H1 (cell line): Measurements from ENCODE around the gene YWHAQ. TPM values are rescaled to one million over a fixed set of nuclear protein-coding genes. Genes with fewer than 3 reads are reported as not detected.
A peak's percentile ranks its signal among the peaks of the same experiment; 100 is the strongest.

ENCODE experiments used
- CTCF ChIA-PET: fragments of 300-600 bp; sonication (Branson Sonifier 250); formaldehyde crosslinking; loops from one replicate; lab custom pipeline; 2021; ENCODE audit not compliant: partially characterized antibody; lab: Charles Lee
- POLR2A ChIA-PET: fragments of 300-600 bp; sonication (Branson Sonifier 250); formaldehyde crosslinking; loops from one replicate; lab custom pipeline; 2021; ENCODE audit warnings: inconsistent platforms; ENCODE audit not compliant: partially characterized antibody; lab: Charles Lee
- DNase-seq, 2 experiments: peaks; one replicate each; pipeline versions ENCODE4 v3.0.0 to v3.0.0-alpha.2; 2010 to 2022; ENCODE audit warnings: low spot score in 2 of 2, low read depth in 1 of 2, mixed read lengths in 1 of 2
- FAIRE-seq: peaks from 2 replicates; lab custom pipeline; 2011; peaks lifted over from hg19 to GRCh38; lab: Jason Lieb, UNC
- H2AFZ ChIP-seq: 2 replicates; pipeline ENCODE4 v1.8.1; 2012; ENCODE audit warnings: low read length, inconsistent platforms
- H2AK5ac ChIP-seq: 2 replicates; pipeline ENCODE4 v1.6.1; 2013; ENCODE audit warnings: low read depth, low read length
- H2BK120ac ChIP-seq: replicated peaks from 2 replicates; pipeline ENCODE3; 2013; ENCODE audit warnings: low read depth, low read length, inconsistent platforms
- H2BK12ac ChIP-seq: 2 replicates; pipeline ENCODE4 v1.6.1; 2013; ENCODE audit warnings: low read depth, low read length
- H2BK15ac ChIP-seq: 2 replicates; pipeline ENCODE4 v1.6.1; 2013; ENCODE audit warnings: low read length
- H2BK20ac ChIP-seq: 2 replicates; pipeline ENCODE4 v1.6.1; 2013; ENCODE audit warnings: low read length
- H2BK5ac ChIP-seq: 2 replicates; pipeline ENCODE4 v1.6.1; 2013; ENCODE audit warnings: low read depth, low read length
- H3K14ac ChIP-seq: 2 replicates; pipeline ENCODE4 v1.6.1; 2013; ENCODE audit warnings: inconsistent platforms; ENCODE audit not compliant: insufficient read length
- H3K18ac ChIP-seq: 2 replicates; pipeline ENCODE4 v1.6.1; 2013; ENCODE audit warnings: low read length; ENCODE audit errors: extremely low read depth
- H3K23ac ChIP-seq: 2 replicates; pipeline ENCODE4 v1.6.1; 2013; ENCODE audit warnings: inconsistent platforms; ENCODE audit not compliant: insufficient read length
- H3K23me2 ChIP-seq: 2 replicates; pipeline ENCODE4 v1.6.1; 2013; ENCODE audit warnings: low read depth, low read length
- H3K27ac ChIP-seq: 2 replicates; pipeline ENCODE4 v1.6.1; 2011; ENCODE audit warnings: low read depth, low read length, inconsistent platforms
- H3K27me3 ChIP-seq, 4 experiments: replicated peaks in 1 of 4; 1 replicate in 1 of 4; 2 replicates in 3 of 4; pipeline versions ENCODE4 v1.6.1 to v1.8.1; 2011 to 2013; ENCODE audit warnings: low read length in 3 of 4, mild to moderate bottlenecking in 3 of 4, inconsistent platforms in 2 of 4, mixed read lengths in 2 of 4, moderate library complexity in 1 of 4; ENCODE audit not compliant: control insufficient read depth in 3 of 4, insufficient read depth in 3 of 4; ENCODE audit errors: extremely low read depth in 1 of 4
- H3K36me3 ChIP-seq, 4 experiments: 2 replicates each; pipeline versions ENCODE4 v1.6.1 to v1.8.1; 2011 to 2013; ENCODE audit warnings: mild to moderate bottlenecking in 4 of 4, low read length in 3 of 4, moderate library complexity in 2 of 4, control low read depth in 1 of 4, inconsistent platforms in 1 of 4; ENCODE audit not compliant: insufficient read depth in 4 of 4, control insufficient read depth in 2 of 4
- H3K4ac ChIP-seq: replicated peaks from 2 replicates; pipeline ENCODE3; 2013; ENCODE audit warnings: low read length, low read depth, mixed read lengths, inconsistent platforms; ENCODE audit not compliant: insufficient read length
- H3K4me1 ChIP-seq, 4 experiments: replicated peaks in 1 of 4; 1 replicate in 1 of 4; 2 replicates in 3 of 4; pipeline versions ENCODE4 v1.6.1 to v1.8.1; 2011 to 2013; ENCODE audit warnings: low read length in 3 of 4, inconsistent platforms in 2 of 4, mixed read lengths in 1 of 4; ENCODE audit not compliant: insufficient read depth in 4 of 4, control insufficient read depth in 3 of 4
- H3K4me2 ChIP-seq, 2 experiments: 2 replicates each; pipeline versions ENCODE4 v1.6.1 to v1.8.1; 2011 to 2013; ENCODE audit warnings: low read depth in 2 of 2, low read length in 2 of 2, control low read depth in 1 of 2, inconsistent platforms in 1 of 2, mild to moderate bottlenecking in 1 of 2; ENCODE audit not compliant: insufficient read depth in 1 of 2
- H3K4me3 ChIP-seq, 4 experiments: fragments of 200-600, 300-600 bp in 1 of 4; sonication (generic), shearing (Covaris generic), sonication (Bioruptor Twin) in 1 of 4; 2 replicates each; pipeline versions ENCODE4 v1.5.1 to v1.8.1; 2011 to 2016; ENCODE audit warnings: low read length in 4 of 4, low read depth in 3 of 4, control low read depth in 2 of 4, inconsistent platforms in 2 of 4, mild to moderate bottlenecking in 2 of 4, mixed read lengths in 1 of 4, moderate library complexity in 1 of 4; ENCODE audit not compliant: insufficient read depth in 2 of 4; ENCODE audit errors: extremely low read depth in 1 of 4
- H3K56ac ChIP-seq: replicated peaks from 2 replicates; pipeline ENCODE3; 2013; ENCODE audit warnings: low read depth, mild to moderate bottlenecking, mixed read lengths, low read length, inconsistent platforms; ENCODE audit not compliant: insufficient read length
- H3K79me1 ChIP-seq: 2 replicates; pipeline ENCODE4 v1.6.1; 2013; ENCODE audit warnings: low read depth, low read length, control low read depth
- H3K79me2 ChIP-seq, 2 experiments: 2 replicates each; pipeline versions ENCODE4 v1.6.1 to v1.8.1; 2012 to 2013; ENCODE audit warnings: low read length in 2 of 2, mild to moderate bottlenecking in 2 of 2, inconsistent platforms in 1 of 2; ENCODE audit not compliant: insufficient read depth in 2 of 2, control insufficient read depth in 1 of 2
- H3K9ac ChIP-seq, 4 experiments: replicated peaks in 1 of 4; 1 replicate in 1 of 4; 2 replicates in 3 of 4; pipeline versions ENCODE4 v1.6.1 to v1.8.1; 2011 to 2013; ENCODE audit warnings: low read depth in 3 of 4, low read length in 3 of 4, control low read depth in 2 of 4, mild to moderate bottlenecking in 2 of 4, moderate library complexity in 2 of 4, inconsistent platforms in 1 of 4; ENCODE audit errors: extremely low read depth in 1 of 4
- H3K9me3 ChIP-seq, 2 experiments: 2 replicates each; pipeline versions ENCODE4 v1.6.1 to v1.8.1; 2012 to 2013; ENCODE audit warnings: mild to moderate bottlenecking in 2 of 2, moderate library complexity in 2 of 2, control low read depth in 1 of 2, inconsistent platforms in 1 of 2, low read depth in 1 of 2, low read length in 1 of 2, mixed read lengths in 1 of 2; ENCODE audit not compliant: insufficient read depth in 2 of 2
- H4K20me1 ChIP-seq, 2 experiments: replicated peaks in 1 of 2; 2 replicates each; pipeline versions ENCODE3 to v1.8.1; 2011 to 2013; ENCODE audit warnings: inconsistent platforms in 2 of 2, low read length in 2 of 2, mild to moderate bottlenecking in 1 of 2; ENCODE audit not compliant: insufficient read depth in 2 of 2, control insufficient read depth in 1 of 2
- H4K5ac ChIP-seq: 2 replicates; pipeline ENCODE4 v1.6.1; 2013; ENCODE audit warnings: low read length, low read depth, mixed read lengths, inconsistent platforms; ENCODE audit not compliant: insufficient read length
- H4K8ac ChIP-seq: 2 replicates; pipeline ENCODE4 v1.8.0; 2013; ENCODE audit warnings: mild to moderate bottlenecking, moderate library complexity, low read length, inconsistent platforms; ENCODE audit not compliant: insufficient read depth; ENCODE audit errors: extremely low read depth
- H4K91ac ChIP-seq: replicated peaks from 2 replicates; pipeline ENCODE3; 2013; ENCODE audit warnings: low read length, mixed read lengths, inconsistent platforms; ENCODE audit not compliant: insufficient read length
- POLR2A ChIP-seq, 2 experiments: IDR thresholded peaks; 1 replicate in 1 of 2; 2 replicates in 1 of 2; pipeline ENCODE4 v1.6.1; 2011; ENCODE audit warnings: low read depth in 2 of 2, low read length in 2 of 2, mild to moderate bottlenecking in 2 of 2; ENCODE audit errors: control extremely low read depth in 1 of 2
- SIN3A ChIP-seq, 2 experiments: IDR thresholded peaks in 1 of 2; conservative IDR thresholded peaks in 1 of 2; 2 replicates each; pipeline ENCODE4 v1.6.1; 2011 to 2012; ENCODE audit warnings: low read length in 2 of 2, improper control_type of control experiment in 1 of 2, low read depth in 1 of 2, mild to moderate bottlenecking in 1 of 2
- SP1 ChIP-seq: IDR thresholded peaks from 2 replicates; pipeline ENCODE4 v1.6.1; 2011; ENCODE audit warnings: low read depth, low read length
- WGBS, 2 experiments: shearing (Covaris generic) in 1 of 2; methylation state at CpG; one replicate each; pipeline versions ENCODE4 v1.1.6 to v1.1.7; 2013 to 2015; ENCODE audit warnings: low lambda C conversion rate in 2 of 2, mixed read lengths in 2 of 2, inconsistent platforms in 1 of 2, low coverage in 1 of 2, missing lambda C conversion rate in 1 of 2; ENCODE audit not compliant: insufficient replicate concordance in 2 of 2, insufficient coverage in 1 of 2, insufficient read length in 1 of 2; ENCODE audit errors: extremely low coverage in 1 of 2, missing lambda C conversion rate in 1 of 2; 5-methylcytosine and 5-hydroxymethylcytosine counted together
- polyA plus RNA-seq, 7 experiments: library from polyadenylated mRNA; depleted of rRNA in 3 of 7; stranded (reverse) in 5 of 7; unstranded in 2 of 7; fragments of >200 nt in 5 of 7; fragments of 200-250 nt in 2 of 7; gene quantifications; 1 replicate in 5 of 7; 2 replicates in 1 of 7; 4 replicates in 1 of 7; pipeline versions ENCODE4 v1.2.1 to v1.2.3, GENCODE V29; 2011 to 2013; ENCODE audit warnings: missing spikeins in 2 of 7, mixed read lengths in 2 of 7
- total RNA-seq: library from RNA; stranded (reverse); fragmentation: NEBNext Ultra II Directional; extraction: Animal tissue kit (Norgen Biotek cat#: 25700); gene quantifications from 2 replicates; pipeline ENCODE4 v1.2.1, GENCODE V29; 2021

Gene YWHAQ
- total and polyA plus RNA-seq, 2 of the 8 experiments (the other 6 are each of a cell fraction or from before 2014, with no cell fraction given), result 244 to 480 TPM

DNA sequence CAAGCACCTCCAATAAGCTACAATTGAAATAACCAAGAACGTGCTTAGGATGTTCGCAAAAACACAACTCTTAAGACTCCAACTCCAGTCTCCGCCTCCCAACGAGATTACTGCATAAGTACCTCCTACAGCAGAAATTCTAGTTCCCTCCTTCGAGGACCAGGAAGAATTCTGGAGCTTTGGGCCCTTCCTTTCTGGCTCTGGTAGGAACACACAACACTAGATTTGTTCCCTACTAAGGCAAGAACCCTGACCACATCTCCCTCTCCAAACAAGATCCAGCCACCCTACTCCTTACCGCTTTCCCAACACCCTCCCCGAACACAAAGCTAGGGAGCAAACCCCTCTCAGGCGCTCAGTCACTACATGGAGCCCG lies 75.9 kb downstream of the YWHAQ start:
- CTCF ChIA-PET, result interaction anchor here (1.0 to 1.5 kb wide), 5 partner anchors 11 to 412 kb away, joined by 3 to 6 read pairs (median 5); no protein-coding TSS in a partner anchor
- H2BK120ac ChIP-seq, result no peak overlapping the region

More for the DNA sequence above, 75.9 kb downstream of the YWHAQ start:
- H3K4ac ChIP-seq, result no peak overlapping the region
- H3K79me2 ChIP-seq, result peaks cover 4 to 55% of the 10 kb centered on the region in 2 experiments
- H3K27me3 ChIP-seq, result no peaks in the 10 kb centered on the region
- peak overlapping the region; percentile 68 to 89 for H3K4me2 ChIP-seq
- H2BK5ac ChIP-seq, result 0 out of 2 replicates have a peak overlapping the region, but pooled peaks have one; percentile 86
- FAIRE-seq (no peak), DNase-seq (no peak)
- H3K23me2 ChIP-seq, result peaks cover 6% of the 10 kb centered on the region
- H4K5ac ChIP-seq, result peak overlapping the region; percentile 57
- H4K8ac ChIP-seq, result no peak overlapping the region
- WGBS, 2 experiments, result 7% methylated on average over 9 of the region's 9 CpGs; no CpG with 5 or more reads in 1 of the 2 experiments
- H3K23ac ChIP-seq, result no peak overlapping the region
- H3K36me3 ChIP-seq, result no peaks in the 10 kb centered on the region
- TF ChIP-seq SIN3A (conservative IDR thresholded peaks at IDR 0.05 in 1 of 2, IDR thresholded peaks at IDR 0.05 in 1 of 2; ENCODE audit: low read depth in 1 of 2, low read length in 2 of 2) (0 out of 4 replicates have a peak, but pooled peaks of 1 of the 2 experiments have one; percentile 65), SP1 (0 out of 2 replicates have a peak, but pooled peaks have one; percentile 30), POLR2A (IDR thresholded peaks at IDR 0.05; ENCODE audit: control extremely low read depth in 1 of 2, low read depth in 2 of 2, low read length in 2 of 2) (no peak)
- no peak overlapping the region for H3K18ac ChIP-seq
- no peak overlapping the region for H2AK5ac ChIP-seq
- H3K56ac ChIP-seq, result no peak overlapping the region
- peak overlapping the region; percentile 9; the same call in 1 of the 2 replicates for H2AFZ ChIP-seq
- no peak overlapping the region for H2BK15ac ChIP-seq
- no peaks in the 10 kb centered on the region; the same call in 1 of the 2 replicates for H3K79me1 ChIP-seq
- peaks cover 2 to 5% of the 10 kb centered on the region in 2 experiments for H4K20me1 ChIP-seq
- no peak overlapping the region for H4K91ac ChIP-seq
- H2BK20ac ChIP-seq, result no peak overlapping the region
- H3K9me3 ChIP-seq, result no peaks in the 10 kb centered on the region
- H3K27ac ChIP-seq, result peak overlapping the region; percentile 54
- no peak overlapping the region for H2BK12ac ChIP-seq
- peaks cover 0 to 3% (median 0%) of the 10 kb centered on the region in 4 experiments; a peak in 1 of 7 replicates for H3K4me1 ChIP-seq
- POLR2A ChIA-PET, result interaction anchor here (0.6 to 3.3 kb wide), 12 partner anchors 9 to 199 kb away, joined by 3 to 46 read pairs (median 5); partner anchors contain the start of genes IAH1 and YWHAQ
- H3K14ac ChIP-seq, result no peak overlapping the region
- peak overlapping the region; percentile 74 to 92 (median 86) for H3K4me3 ChIP-seq
- H3K9ac ChIP-seq, result peak overlapping the region; percentile 65 to 92 (median 71); a peak in 6 of 7 replicates
